ENCODE measurements around the gene POU2F2.

- TF ChIP-seq CTCF (IDR thresholded peaks at IDR 0.05) (no peak), POLR2A (IDR thresholded peaks at IDR 0.05) (no peak)
Observed at GRCh38 chr19:42151782-42152684, 19.8 kb upstream of the POU2F2 start.

Measured in lower leg skin (tissue), 3 donors.